ENCODE results near the gene ANAPC4. TPM values are rescaled to one million over a fixed set of nuclear protein-coding genes. Genes with fewer than 3 reads are reported as not detected.

ANAPC4 gene
- total and polyA plus RNA-seq, 2 of the 13 experiments (the other 11 are each of a cell fraction or from before 2014, with no cell fraction given): 14.5 to 30.2 TPM

- TF ChIP-seq ZBTB2 (CRISPR knock-in tag; IDR thresholded peaks at IDR 0.05; ENCODE audit: low read depth) (peak; percentile 34; the same call in 1 of the 2 replicates), NR3C1 (CRISPR knock-in tag; IDR thresholded peaks at IDR 0.05) (no peak), PHF21A (CRISPR knock-in tag; IDR thresholded peaks at IDR 0.05) (0 out of 2 replicates have a peak, but pooled peaks have one; percentile 24), ZMAT3 (CRISPR knock-in tag; conservative IDR thresholded peaks at IDR 0.05) (0 out of 2 replicates have a peak, but pooled peaks have one; percentile 54), BCL3 (CRISPR knock-in tag; IDR thresholded peaks at IDR 0.05) (peak; percentile 43; the same call in 1 of the 2 replicates), MYPOP (CRISPR knock-in tag; IDR thresholded peaks at IDR 0.05) (peak; percentile 55; the same call in 1 of the 2 replicates), SP5 (CRISPR knock-in tag; IDR thresholded peaks at IDR 0.05; ENCODE audit: borderline replicate concordance, low read depth) (no peak; the same call in none of the 2 replicates), ZNF7 (CRISPR knock-in tag; IDR thresholded peaks at IDR 0.05) (no peak), SNRNP70 (IDR thresholded peaks at IDR 0.05; ENCODE audit: low read depth, low read length) (no peak), TFAP4 (IDR thresholded peaks at IDR 0.05; ENCODE audit: borderline replicate concordance, low read depth) (no peak; the same call in 1 of the 2 replicates), FOXC1 (CRISPR knock-in tag; IDR thresholded peaks at IDR 0.05; ENCODE audit: borderline replicate concordance) (no peak; the same call in 1 of the 2 replicates), KDM5A (IDR thresholded peaks at IDR 0.05; ENCODE audit: borderline replicate concordance, low read length) (peak; percentile 22; the same call in 1 of the 2 replicates), STAT5B (CRISPR knock-in tag; IDR thresholded peaks at IDR 0.05) (no peak), MAFK (conservative IDR thresholded peaks at IDR 0.05 in 1 of 2, IDR thresholded peaks at IDR 0.05 in 1 of 2; ENCODE audit: low read length in 2 of 2) (no peak), MAZ (IDR thresholded peaks at IDR 0.05; ENCODE audit: borderline replicate concordance, low read depth, low read length) (peak; percentile 82), MAZ (CRISPR knock-in tag; IDR thresholded peaks at IDR 0.05; ENCODE audit: low read depth) (peak; percentile 48; the same call in 1 of the 2 replicates), ZNF430 (CRISPR knock-in tag; IDR thresholded peaks at IDR 0.05) (no peak), ZNF577 (CRISPR knock-in tag; IDR thresholded peaks at IDR 0.05; ENCODE audit: borderline replicate concordance, low read depth) (no peak), MTA3 (CRISPR knock-in tag; IDR thresholded peaks at IDR 0.05) (no peak), ZNF44 (CRISPR knock-in tag; IDR thresholded peaks at IDR 0.05) (no peak), ZNF562 (CRISPR knock-in tag; IDR thresholded peaks at IDR 0.05; ENCODE audit: borderline replicate concordance) (no peak), KAT8 (CRISPR knock-in tag; IDR thresholded peaks at IDR 0.05) (peak; percentile 75), THYN1 (CRISPR knock-in tag; IDR thresholded peaks at IDR 0.05; ENCODE audit: borderline replicate concordance, low read depth) (no peak), MAFF (IDR thresholded peaks at IDR 0.05; ENCODE audit: low read depth, low read length) (no peak)
- TF ChIP-seq, protein P1, sequence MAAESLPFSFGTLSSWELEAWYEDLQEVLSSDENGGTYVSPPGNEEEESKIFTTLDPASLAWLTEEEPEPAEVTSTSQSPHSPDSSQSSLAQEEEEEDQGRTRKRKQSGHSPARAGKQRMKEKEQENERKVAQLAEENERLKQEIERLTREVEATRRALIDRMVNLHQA (CRISPR knock-in tag; IDR thresholded peaks at IDR 0.05): no peak
Measured at GRCh38 chr4:25376754-25377571, at the start of gene ANAPC4 (continued).
